Measurements from ENCODE around the gene TAPT1.

The TAPT1 gene

GRCh38 chr4:16192631-16193518 is 33.4 kb downstream of the TAPT1 start:
- TF ChIP-seq CTCF (IDR thresholded peaks at IDR 0.05; ENCODE audit: low read depth, low read length, missing control alignments): no peak
- in situ Hi-C loops (cut with HindIII; ENCODE audit: low sequenced_read_pairs): no loop called here
- no peak overlapping the region for H3K4me3 ChIP-seq (ENCODE audit: low read depth, low read length)
- no peak for DNase-seq (ENCODE audit: low read depth)

- in situ Hi-C loops (cut with HindIII; ENCODE audit: low sequenced_read_pairs): no loop called here
- TF ChIP-seq CTCF (IDR thresholded peaks at IDR 0.05; ENCODE audit: low read depth, low read length, missing control alignments): no peak
- no peak for DNase-seq (ENCODE audit: low read depth)
- H3K4me3 ChIP-seq (ENCODE audit: low read depth, low read length): no peak overlapping the region
Observed at GRCh38 chr4:16192057-16192456, 34.2 kb downstream of the TAPT1 start.

GRCh38 chr4:16187455-16187854 is 38.8 kb downstream of the TAPT1 start:
- in situ Hi-C loops (cut with HindIII; ENCODE audit: low sequenced_read_pairs): no loop called here
- TF ChIP-seq CTCF (IDR thresholded peaks at IDR 0.05; ENCODE audit: low read depth, low read length, missing control alignments): no peak
- no peak overlapping the region for H3K4me3 ChIP-seq (ENCODE audit: low read depth, low read length)
- no peak for DNase-seq (ENCODE audit: low read depth)

- DNase-seq (ENCODE audit: low read depth): no peak
- no peak overlapping the region for H3K4me3 ChIP-seq (ENCODE audit: low read depth, low read length)
- no peak for TF ChIP-seq CTCF (IDR thresholded peaks at IDR 0.05; ENCODE audit: low read depth, low read length, missing control alignments)
- in situ Hi-C loops (cut with HindIII; ENCODE audit: low sequenced_read_pairs): no loop called here
Observed at GRCh38 chr4:16186986-16187385, 39.3 kb downstream of the TAPT1 start.

- no peak for TF ChIP-seq CTCF (IDR thresholded peaks at IDR 0.05; ENCODE audit: low read depth, low read length, missing control alignments)
Observed at GRCh38 chr4:16183604-16184003, 42.7 kb downstream of the TAPT1 start.

GRCh38 chr4:16176621-16177020 is 49.6 kb downstream of the TAPT1 start:
- DNase-seq (ENCODE audit: low read depth): no peak
- no peak overlapping the region for H3K4me3 ChIP-seq (ENCODE audit: low read depth, low read length)
- no peak for TF ChIP-seq CTCF (IDR thresholded peaks at IDR 0.05; ENCODE audit: low read depth, low read length, missing control alignments)
- in situ Hi-C loops (cut with HindIII; ENCODE audit: low sequenced_read_pairs): no loop called here

More at GRCh38 chr4:16183604-16184003, 42.7 kb downstream of the TAPT1 start:
- H3K4me3 ChIP-seq (ENCODE audit: low read depth, low read length): no peak overlapping the region
- DNase-seq (ENCODE audit: low read depth): no peak
- in situ Hi-C loops (cut with HindIII; ENCODE audit: low sequenced_read_pairs): no loop called here

Measured in astrocyte of the cerebellum (primary cell).